ENCODE measurements around the gene RBP7. TPM values are rescaled to one million over a fixed set of nuclear protein-coding genes. Genes with fewer than 3 reads are reported as not detected.

The RBP7 gene
- total RNA-seq, 1 donor from 2014 or later = 13.4 TPM

Other genes with a start within 250 kb of the RBP7 start
- gene CLSTN1, start 173.3 kb upstream of the RBP7 start, total RNA-seq = 121 TPM
- 175 TPM for gene CTNNBIP1, start 87.0 kb upstream of the RBP7 start, total RNA-seq
- gene LZIC, start 53.8 kb upstream of the RBP7 start, total RNA-seq = 24.6 TPM
- gene NMNAT1, start 53.8 kb upstream of the RBP7 start, total RNA-seq = 8.1 TPM
- gene UBE4B, start 35.7 kb downstream of the RBP7 start, total RNA-seq = 38.1 TPM
- gene KIF1B, start 213.3 kb downstream of the RBP7 start, total RNA-seq = 32.7 TPM

Data from esophagus mucosa (tissue), 1 donor.